Colon (tissue), 2 donors: Measurements from ENCODE around the gene KIRREL2.
"Not testable (repeated sequence)": the region's sequence is repeated elsewhere in the genome, so short reads cannot be mapped to it uniquely, and the experiment has no call there.

Experiments
- FAIRE-seq: peaks from 2 replicates; lab custom pipeline; 2012; peaks lifted over from hg19 to GRCh38; lab: Jason Lieb, UNC
- donor health status: control.
- donor health status: control.

KIRREL2 gene

GRCh38 chr19:35897706-35898451, 41.2 kb downstream of the KIRREL2 start:
- no peak for FAIRE-seq

- no peak for FAIRE-seq
These were observed 41.7 kb downstream of the KIRREL2 start for GRCh38 chr19:35898499-35898809.

GRCh38 chr19:35899547-35900214, 43.0 kb downstream of the KIRREL2 start:
- no peak for FAIRE-seq

- FAIRE-seq = no peak
These were observed 44.4 kb downstream of the KIRREL2 start for GRCh38 chr19:35901055-35901644.

- FAIRE-seq = no peak
These were observed 45.3 kb downstream of the KIRREL2 start, which contains the start of gene HCST for GRCh38 chr19:35901854-35902661. HCST (plus strand) TSS chr19:35902529; CDS start chr19:35902594, 65 bp downstream.

GRCh38 chr19:35902870-35903475, 46.3 kb downstream of the KIRREL2 start:
- no peak for FAIRE-seq

- FAIRE-seq = no peak
These were observed 47.0 kb downstream of the KIRREL2 start for GRCh38 chr19:35903550-35904179.

GRCh38 chr19:35904311-35905068, 47.8 kb downstream of the KIRREL2 start:
- no peak for FAIRE-seq

GRCh38 chr19:35905178-35905727, 48.5 kb downstream of the KIRREL2 start:
- no peak for FAIRE-seq

- no peak for FAIRE-seq
These were observed 50.6 kb downstream of the KIRREL2 start for GRCh38 chr19:35907377-35907745.

GRCh38 chr19:35908010-35908441, 51.3 kb downstream of the KIRREL2 start, which contains the start of gene TYROBP:
TYROBP (minus strand) TSS chr19:35908295; CDS start chr19:35908228, 67 bp downstream.
- FAIRE-seq = no peak

- FAIRE-seq = no peak
These were observed 52.4 kb downstream of the KIRREL2 start for GRCh38 chr19:35908973-35909683.

- FAIRE-seq = no peak
These were observed 52.9 kb downstream of the KIRREL2 start for GRCh38 chr19:35909684-35910035.

- FAIRE-seq = not testable (repeated sequence)
These were observed 53.6 kb downstream of the KIRREL2 start for GRCh38 chr19:35910355-35910754.

- no peak for FAIRE-seq
These were observed 54.5 kb downstream of the KIRREL2 start for GRCh38 chr19:35911173-35911572.

- no peak for FAIRE-seq
These were observed 55.1 kb downstream of the KIRREL2 start for GRCh38 chr19:35911790-35912189.

GRCh38 chr19:35913589-35913988, 56.9 kb downstream of the KIRREL2 start:
- FAIRE-seq = no peak

- no peak for FAIRE-seq
These were observed 58.7 kb downstream of the KIRREL2 start for GRCh38 chr19:35915443-35915842.
